Sigmoid colon (tissue), 7 donors: Measurements from ENCODE around the gene ANKRD33. TPM values are rescaled to one million over a fixed set of nuclear protein-coding genes. Genes with fewer than 3 reads are reported as not detected.
A peak's percentile ranks its signal among the peaks of the same experiment; 100 is the strongest.

Experiments
- DNase-seq: peaks from one replicate; pipeline ENCODE4 v3.0.0-alpha.2; 2019
- H3K27ac ChIP-seq, 4 donors: fragments of 200-600 bp; sonication (generic); one replicate each; pipeline ENCODE4 v1.5.1; 2016 to 2019; ENCODE audit warnings: mild to moderate bottlenecking in 1 of 4
- H3K27me3 ChIP-seq, 3 donors: fragments of 200-600 bp; sonication (generic); one replicate each; pipeline ENCODE4 v1.5.1; 2019; ENCODE audit warnings: mild to moderate bottlenecking in 1 of 3
- H3K36me3 ChIP-seq, 4 donors: fragments of 200-600 bp; sonication (generic); one replicate each; pipeline ENCODE4 v1.5.1; 2016 to 2019
- H3K4me1 ChIP-seq, 4 donors: fragments of 200-600 bp; sonication (generic); one replicate each; pipeline ENCODE4 v1.5.1; 2017 to 2019
- H3K4me3 ChIP-seq, 4 donors: fragments of 200-600 bp; sonication (generic); one replicate each; pipeline ENCODE4 v1.5.1; 2017 to 2019; ENCODE audit warnings: mild to moderate bottlenecking in 2 of 4, moderate library complexity in 1 of 4
- H3K9me3 ChIP-seq, 4 donors: fragments of 200-600 bp in 3 of 4; sonication (generic) in 3 of 4; one replicate each; pipeline versions ENCODE4 v1.5.1 to v1.6.1; 2013 to 2019
- CTCF ChIP-seq, 4 experiments: fragments of 450-650 bp in 3 of 4; fragments of 200-600 bp in 1 of 4; IDR thresholded peaks; one replicate each; pipeline ENCODE4 v1.5.1; 2016 to 2019; ENCODE audit warnings: antibody characterized with exemption in 4 of 4, mild to moderate bottlenecking in 3 of 4, moderate library complexity in 2 of 4
- EP300 ChIP-seq, 4 donors: sonication (generic); formaldehyde crosslinking; IDR thresholded peaks; one replicate each; pipeline ENCODE4 v1.6.1; 2017; ENCODE audit warnings: antibody characterized with exemption in 4 of 4
- POLR2A ChIP-seq, 2 donors: fragments of 450-650 bp; IDR thresholded peaks; one replicate each; pipeline ENCODE4 v1.6.1; 2016; ENCODE audit warnings: antibody characterized with exemption in 2 of 2, mild to moderate bottlenecking in 2 of 2, moderate library complexity in 2 of 2
- POLR2AphosphoS5 ChIP-seq, 4 donors: sonication (generic); formaldehyde crosslinking; IDR thresholded peaks; one replicate each; pipeline ENCODE4 v1.6.1; 2017; ENCODE audit warnings: antibody characterized with exemption in 4 of 4
- WGBS, 2 donors: extraction: QIAGEN DNeasy Blood & Tissue Kit; methylation state at CpG; one replicate each; pipeline ENCODE4 v1.1.7; 2013; 5-methylcytosine and 5-hydroxymethylcytosine counted together
- intact Hi-C: fragments of 100-400 bp; cut with DNase I; formaldehyde crosslinking; loops from one replicate; pipeline ENCODE4 v1.15.1; 2023
- polyA plus RNA-seq, 3 donors: library from polyadenylated mRNA; stranded (reverse); fragments of 200-250 nt; gene quantifications; one replicate each; pipeline ENCODE4 v1.2.3, GENCODE V29; 2013
- total RNA-seq, 4 donors: library from RNA; depleted of rRNA; stranded (reverse); fragments of >200 nt; gene quantifications; one replicate each; pipeline ENCODE4 v1.1.0, GENCODE V29; 2016
- donor health status: healthy with polysubstance abuse.
- donor health status: Bipolar disorder and iron deficiency.
- donor health status: healthy.

Gene ANKRD33
- total and polyA plus RNA-seq, 7 donors = 0.16 TPM; not detected in 6

DNA sequence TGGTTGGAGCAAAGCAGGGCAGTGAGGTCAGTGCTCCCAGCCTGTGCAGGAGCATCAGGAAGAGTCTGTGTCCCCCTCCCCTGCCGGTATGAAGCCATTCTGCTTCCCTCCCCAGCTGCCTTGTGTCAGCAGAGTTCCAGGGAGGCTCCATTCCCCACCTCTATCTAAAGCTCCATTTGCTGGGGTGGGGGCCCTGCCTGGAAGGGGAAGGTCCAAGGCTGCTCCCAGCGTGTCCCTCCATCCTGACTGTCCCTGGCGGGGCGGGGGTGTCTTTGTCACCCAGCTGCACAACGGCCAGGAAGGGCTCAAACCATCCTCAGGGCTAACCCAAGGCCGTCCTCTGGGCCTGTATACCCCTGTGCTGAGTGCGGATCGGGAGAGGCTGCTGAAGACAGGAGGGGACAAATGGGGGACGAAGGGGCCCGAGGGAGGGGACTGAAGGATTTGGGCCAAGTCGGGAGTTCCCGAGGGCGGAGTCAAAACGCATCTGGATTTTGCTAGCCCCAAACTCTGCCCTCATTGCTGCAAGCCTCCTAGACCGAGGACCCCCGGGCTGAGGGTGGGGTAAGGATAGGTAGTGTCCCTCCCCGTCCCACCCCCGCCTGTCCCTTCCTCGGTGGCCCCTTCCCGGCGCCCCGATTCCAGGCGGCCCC is 18.7 kb downstream of the ANKRD33 start:
- WGBS, 2 donors = 22 to 38% methylated on average over 23 of the region's 23 CpGs

DNA sequence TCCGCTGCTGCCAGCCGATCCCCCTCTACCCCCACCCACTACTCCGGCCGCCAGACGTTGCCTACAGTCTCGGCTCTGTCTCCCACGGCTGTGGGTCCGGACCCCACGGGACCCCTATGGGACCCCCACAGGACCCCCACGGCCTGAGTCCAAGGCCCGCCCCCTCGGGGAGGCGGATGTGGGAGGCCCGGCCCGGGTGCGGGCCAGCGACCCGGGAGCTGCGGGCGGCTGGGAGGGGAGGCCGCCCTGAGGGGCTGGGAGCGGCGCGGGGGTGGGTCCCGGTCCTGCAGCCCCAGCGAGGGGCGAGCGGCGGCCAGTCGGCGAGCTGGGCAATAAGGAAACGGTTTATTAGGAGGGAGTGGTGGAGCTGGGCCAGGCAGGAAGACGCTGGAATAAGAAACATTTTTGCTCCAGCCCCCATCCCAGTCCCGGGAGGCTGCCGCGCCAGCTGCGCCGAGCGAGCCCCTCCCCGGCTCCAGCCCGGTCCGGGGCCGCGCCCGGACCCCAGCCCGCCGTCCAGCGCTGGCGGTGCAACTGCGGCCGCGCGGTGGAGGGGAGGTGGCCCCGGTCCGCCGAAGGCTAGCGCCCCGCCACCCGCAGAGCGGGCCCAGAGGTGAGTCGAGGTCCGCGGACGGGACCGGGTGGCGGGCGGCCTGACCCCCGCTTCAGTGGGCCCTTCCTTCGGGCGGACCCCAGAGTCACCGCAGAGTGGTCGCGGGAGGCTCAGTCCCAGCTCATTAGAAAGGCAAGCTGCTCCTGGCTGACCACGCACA is 19.4 kb downstream of the ANKRD33 start, which contains the start of gene ACVRL1:
TSS of gene ACVRL1 (plus strand) at position 422 of the 773 bp plus-strand sequence. CDS start 4,971 bp downstream, outside the sequence.
- no peaks in the 10 kb centered on the region for H3K9me3 ChIP-seq
- intact Hi-C loops = no loop called here
- H3K27ac ChIP-seq = peak within 1 kb of the TSS; percentile 77 to 90 (median 80)
- TF ChIP-seq POLR2AphosphoS5 (IDR thresholded peaks at IDR 0.05) (no peak), CTCF (IDR thresholded peaks at IDR 0.05) (no peak), POLR2A (IDR thresholded peaks at IDR 0.05) (no peak), EP300 (IDR thresholded peaks at IDR 0.05) (no peak)
- peak; percentile 69 for DNase-seq
- no peaks in the 10 kb centered on the region for H3K36me3 ChIP-seq
- H3K4me1 ChIP-seq = peaks cover 0 to 30% (median 23%) of the 10 kb centered on the region in 4 donors
- 4 to 10% methylated on average over 74 of the region's 74 CpGs for WGBS, 2 donors
- peaks cover 14 to 35% (median 18%) of the 10 kb centered on the region in 3 donors for H3K27me3 ChIP-seq
- H3K4me3 ChIP-seq = peak within 1 kb of the TSS; percentile 28 to 52 (median 51)

More for the DNA sequence above, 18.7 kb downstream of the ANKRD33 start:
- Histone ChIP-seq H3K9me3 (no peaks in the 10 kb centered on the region), H3K4me3 (peak overlapping the region; percentile 28 to 52 (median 51)), H3K4me1 (peaks cover 0 to 24% (median 21%) of the 10 kb centered on the region in 4 donors), H3K27me3 (peaks cover 14 to 33% (median 18%) of the 10 kb centered on the region in 3 donors), H3K36me3 (no peaks in the 10 kb centered on the region), H3K27ac (peak overlapping the region; percentile 77 to 90 (median 80))
- intact Hi-C loops = no loop called here
- TF ChIP-seq CTCF (IDR thresholded peaks at IDR 0.05) (no peak), POLR2AphosphoS5 (IDR thresholded peaks at IDR 0.05) (no peak), EP300 (IDR thresholded peaks at IDR 0.05) (no peak), POLR2A (IDR thresholded peaks at IDR 0.05) (no peak)
- peak; percentile 70 for DNase-seq

- WGBS, 2 donors = 47 to 69% methylated on average over 7 of the region's 7 CpGs
- Histone ChIP-seq H3K27ac (peak overlapping the region; percentile 77 to 90 (median 80)), H3K9me3 (no peaks in the 10 kb centered on the region), H3K4me3 (peak overlapping the region; percentile 28 to 52 (median 51)), H3K4me1 (peaks cover 0 to 35% (median 25%) of the 10 kb centered on the region in 4 donors), H3K36me3 (no peaks in the 10 kb centered on the region), H3K27me3 (peaks cover 14 to 37% (median 18%) of the 10 kb centered on the region in 3 donors)
- TF ChIP-seq CTCF (IDR thresholded peaks at IDR 0.05) (no peak), POLR2A (IDR thresholded peaks at IDR 0.05) (no peak), POLR2AphosphoS5 (IDR thresholded peaks at IDR 0.05) (no peak)
- peak; percentile 63 for DNase-seq
- intact Hi-C loops = no loop called here
Observed at GRCh38 chr12:51907856-51908425, 20.0 kb downstream of the ANKRD33 start.

DNA sequence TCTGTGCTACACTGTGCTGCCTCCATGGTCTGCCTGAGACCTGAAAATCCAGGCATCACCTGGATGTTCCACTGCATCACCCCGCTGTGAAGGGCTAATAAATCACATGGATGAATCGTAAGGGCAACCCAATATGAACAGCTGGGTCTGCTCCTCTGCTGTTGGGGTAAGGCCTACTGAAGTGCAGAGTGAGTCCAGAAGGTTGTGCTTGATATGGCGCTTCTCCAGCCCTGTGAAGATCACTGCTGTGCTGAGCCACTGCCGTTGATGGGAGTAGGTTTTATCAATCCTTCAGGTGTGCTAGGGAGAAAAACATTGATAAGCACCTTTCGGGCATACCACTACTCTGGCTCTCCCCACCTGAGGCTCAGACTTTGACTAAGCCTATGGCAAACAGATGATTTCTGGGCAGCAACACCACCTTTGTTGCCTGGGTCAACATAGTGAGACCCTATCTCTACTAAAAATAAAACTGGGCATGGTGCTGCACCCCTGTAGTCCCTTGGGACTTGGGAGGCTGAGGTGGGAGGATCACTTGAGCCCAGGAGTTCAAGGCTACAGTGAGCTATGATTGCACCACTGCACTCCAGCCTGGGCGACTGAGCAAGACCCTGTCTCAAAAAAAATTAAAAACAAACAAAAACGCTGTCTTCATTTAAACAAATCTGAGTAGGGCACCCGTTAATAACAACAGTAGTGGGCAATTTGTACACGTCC is 21.1 kb downstream of the ANKRD33 start:
- H3K36me3 ChIP-seq = no peaks in the 10 kb centered on the region
- DNase-seq = peak; percentile 61
- H3K27ac ChIP-seq = peak overlapping the region; percentile 1 to 90 (median 58)
- H3K9me3 ChIP-seq = no peaks in the 10 kb centered on the region
- no peak overlapping the region for H3K4me3 ChIP-seq
- TF ChIP-seq POLR2A (IDR thresholded peaks at IDR 0.05) (no peak), CTCF (IDR thresholded peaks at IDR 0.05) (no peak), POLR2AphosphoS5 (IDR thresholded peaks at IDR 0.05) (no peak), EP300 (IDR thresholded peaks at IDR 0.05) (no peak)
- intact Hi-C loops = no loop called here
- peaks cover 0 to 40% (median 30%) of the 10 kb centered on the region in 4 donors for H3K4me1 ChIP-seq
- peaks cover 14 to 40% (median 18%) of the 10 kb centered on the region in 3 donors for H3K27me3 ChIP-seq
- 78 to 81% methylated on average over 9 of the region's 9 CpGs for WGBS, 2 donors
